Smooth muscle cell (in vitro differentiated cells): ENCODE measurements around the gene CEACAM16. TPM values are rescaled to one million over a fixed set of nuclear protein-coding genes. Genes with fewer than 3 reads are reported as not detected.

Experiments
- DNase-seq: peaks from one replicate; lab custom pipeline; 2025; ENCODE audit not compliant: unreplicated experiment; lab: John Stamatoyannopoulos, UW
- H2AFZ ChIP-seq: fragments of 200-600 bp; sonication (generic); 2 replicates; pipeline ENCODE4 v1.6.0; 2016; ENCODE audit warnings: antibody characterized with exemption, low read depth, mild to moderate bottlenecking
- H3F3A ChIP-seq: fragments of 200-600 bp; sonication (generic); 2 replicates; pipeline ENCODE4 v1.6.0; 2017; ENCODE audit warnings: antibody characterized with exemption, low read depth
- H3K27ac ChIP-seq: fragments of 200-600 bp; sonication (generic); 2 replicates; pipeline ENCODE4 v1.5.1; 2016; ENCODE audit warnings: low read depth, mild to moderate bottlenecking
- H3K27me3 ChIP-seq: fragments of 200-600 bp; sonication (generic); 2 replicates; pipeline ENCODE4 v1.6.1; 2016; ENCODE audit warnings: low read depth, mild to moderate bottlenecking
- H3K36me3 ChIP-seq: fragments of 200-600 bp; sonication (generic); 2 replicates; pipeline ENCODE4 v1.5.1; 2016; ENCODE audit warnings: low read depth
- H3K4me1 ChIP-seq: fragments of 200-600 bp; sonication (generic); 2 replicates; pipeline ENCODE4 v1.5.1; 2016; ENCODE audit warnings: low read depth
- H3K4me2 ChIP-seq: fragments of 200-600 bp; sonication (generic); 2 replicates; pipeline ENCODE4 v1.6.0; 2016; ENCODE audit warnings: mild to moderate bottlenecking
- H3K4me3 ChIP-seq: fragments of 200-600 bp; sonication (generic); 2 replicates; pipeline ENCODE4 v1.5.1; 2016; ENCODE audit warnings: mild to moderate bottlenecking
- H3K79me2 ChIP-seq: fragments of 200-600 bp; sonication (generic); 2 replicates; pipeline ENCODE4 v1.6.0; 2016; ENCODE audit warnings: low read depth, mild to moderate bottlenecking
- H3K9ac ChIP-seq: fragments of 200-600 bp; sonication (generic); 2 replicates; pipeline ENCODE4 v1.6.0; 2016; ENCODE audit warnings: low read depth
- H3K9me3 ChIP-seq: fragments of 200-600 bp; sonication (generic); replicated peaks from 2 replicates; pipeline ENCODE4 v1.5.1; 2016; ENCODE audit warnings: low read depth
- H4K20me1 ChIP-seq: fragments of 200-600 bp; sonication (generic); 2 replicates; pipeline ENCODE4 v1.6.0; 2016; ENCODE audit warnings: low read depth
- WGBS: methylation state at CpG from one replicate; pipeline ENCODE4 v1.1.7; 2016; ENCODE audit warnings: low lambda C conversion rate; 5-methylcytosine and 5-hydroxymethylcytosine counted together
- polyA plus RNA-seq: library from polyadenylated mRNA; unstranded; fragments of >200 nt; fragmentation: Nextera tagmentation; extraction: Ambion mirVana; gene quantifications from 2 replicates; pipeline ENCODE4 v1.2.1, GENCODE V29; 2016
- total RNA-seq: library from RNA; depleted of rRNA; stranded (reverse); fragments of >200 nt; gene quantifications from 2 replicates; pipeline ENCODE4 v1.2.3, GENCODE V29; 2014
- TF ChIP-seq, protein P1 (sequence below): fragments of 200-600 bp; sonication (generic); IDR thresholded peaks from 2 replicates; pipeline ENCODE4 v1.5.1; 2017; ENCODE audit warnings: borderline replicate concordance, mild to moderate bottlenecking, antibody characterized with exemption; ENCODE audit not compliant: insufficient read depth, poor library complexity, severe bottlenecking

Gene CEACAM16
- total and polyA plus RNA-seq, 2 experiments from 2014 or later = not detected

DNA sequence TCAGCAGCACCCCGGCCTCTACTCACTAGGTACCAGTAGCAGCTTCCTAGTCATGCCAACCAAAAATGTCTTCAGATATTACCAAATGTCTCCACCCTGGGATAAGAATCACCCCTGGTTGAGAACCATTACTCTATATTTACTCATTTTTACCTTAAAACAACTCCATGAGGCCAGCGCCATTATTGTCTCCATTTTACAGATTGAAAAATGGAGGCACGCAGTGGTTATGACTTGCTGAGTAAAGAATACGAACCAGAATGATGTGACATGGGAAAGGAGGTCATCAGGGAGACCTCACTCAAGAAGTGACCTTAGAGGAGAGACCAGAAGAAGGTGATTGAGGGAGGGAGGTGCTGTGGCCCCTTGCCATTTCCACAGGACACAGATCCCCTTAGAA, 25.4 kb upstream of the CEACAM16 start:
- Histone ChIP-seq H3K4me2 (no peak overlapping the region), H3K36me3 (no peaks in the 10 kb centered on the region), H3K9ac (no peak overlapping the region), H2AFZ (no peak overlapping the region), H3F3A (peaks cover 4% of the 10 kb centered on the region), H3K27me3 (no peaks in the 10 kb centered on the region), H3K4me1 (no peaks in the 10 kb centered on the region), H3K4me3 (no peak overlapping the region), H3K79me2 (no peaks in the 10 kb centered on the region), H3K27ac (no peak overlapping the region), H3K9me3 (no peaks in the 10 kb centered on the region), H4K20me1 (no peaks in the 10 kb centered on the region)
- WGBS = 94% methylated on average over 4 of the region's 4 CpGs
- no peak for DNase-seq
- TF ChIP-seq, protein P1, sequence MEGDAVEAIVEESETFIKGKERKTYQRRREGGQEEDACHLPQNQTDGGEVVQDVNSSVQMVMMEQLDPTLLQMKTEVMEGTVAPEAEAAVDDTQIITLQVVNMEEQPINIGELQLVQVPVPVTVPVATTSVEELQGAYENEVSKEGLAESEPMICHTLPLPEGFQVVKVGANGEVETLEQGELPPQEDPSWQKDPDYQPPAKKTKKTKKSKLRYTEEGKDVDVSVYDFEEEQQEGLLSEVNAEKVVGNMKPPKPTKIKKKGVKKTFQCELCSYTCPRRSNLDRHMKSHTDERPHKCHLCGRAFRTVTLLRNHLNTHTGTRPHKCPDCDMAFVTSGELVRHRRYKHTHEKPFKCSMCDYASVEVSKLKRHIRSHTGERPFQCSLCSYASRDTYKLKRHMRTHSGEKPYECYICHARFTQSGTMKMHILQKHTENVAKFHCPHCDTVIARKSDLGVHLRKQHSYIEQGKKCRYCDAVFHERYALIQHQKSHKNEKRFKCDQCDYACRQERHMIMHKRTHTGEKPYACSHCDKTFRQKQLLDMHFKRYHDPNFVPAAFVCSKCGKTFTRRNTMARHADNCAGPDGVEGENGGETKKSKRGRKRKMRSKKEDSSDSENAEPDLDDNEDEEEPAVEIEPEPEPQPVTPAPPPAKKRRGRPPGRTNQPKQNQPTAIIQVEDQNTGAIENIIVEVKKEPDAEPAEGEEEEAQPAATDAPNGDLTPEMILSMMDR = no peak

DNA sequence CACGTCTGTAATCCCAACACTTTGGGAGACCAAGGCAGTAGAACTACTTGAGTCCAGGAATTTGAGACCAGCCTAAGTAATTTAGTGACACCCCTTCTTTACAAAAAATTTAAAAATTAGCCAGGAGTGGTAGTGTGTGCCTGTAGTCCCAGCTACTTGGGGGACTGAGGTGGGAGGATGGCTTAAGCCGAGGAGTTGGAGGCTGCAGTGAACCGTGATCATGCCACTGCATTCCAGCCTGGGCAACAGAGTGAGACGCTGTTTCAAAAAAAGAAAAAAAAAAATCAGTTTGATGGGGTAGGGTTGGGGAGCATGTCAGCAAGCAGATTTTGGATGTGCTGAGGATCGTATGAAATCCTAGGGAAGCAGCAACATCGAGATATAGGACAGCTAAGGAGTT, 23.4 kb upstream of the CEACAM16 start:
- TF ChIP-seq, protein P1 = no peak
- Histone ChIP-seq H2AFZ (no peak overlapping the region), H3K36me3 (no peaks in the 10 kb centered on the region), H3K4me3 (no peak overlapping the region), H3K4me2 (no peak overlapping the region), H3F3A (peaks cover 4% of the 10 kb centered on the region), H4K20me1 (no peaks in the 10 kb centered on the region), H3K27ac (no peak overlapping the region), H3K9me3 (no peaks in the 10 kb centered on the region), H3K9ac (no peak overlapping the region), H3K27me3 (no peaks in the 10 kb centered on the region), H3K79me2 (no peaks in the 10 kb centered on the region), H3K4me1 (no peaks in the 10 kb centered on the region)
- 94% methylated on average over 6 of the region's 6 CpGs for WGBS
- no peak for DNase-seq

DNA sequence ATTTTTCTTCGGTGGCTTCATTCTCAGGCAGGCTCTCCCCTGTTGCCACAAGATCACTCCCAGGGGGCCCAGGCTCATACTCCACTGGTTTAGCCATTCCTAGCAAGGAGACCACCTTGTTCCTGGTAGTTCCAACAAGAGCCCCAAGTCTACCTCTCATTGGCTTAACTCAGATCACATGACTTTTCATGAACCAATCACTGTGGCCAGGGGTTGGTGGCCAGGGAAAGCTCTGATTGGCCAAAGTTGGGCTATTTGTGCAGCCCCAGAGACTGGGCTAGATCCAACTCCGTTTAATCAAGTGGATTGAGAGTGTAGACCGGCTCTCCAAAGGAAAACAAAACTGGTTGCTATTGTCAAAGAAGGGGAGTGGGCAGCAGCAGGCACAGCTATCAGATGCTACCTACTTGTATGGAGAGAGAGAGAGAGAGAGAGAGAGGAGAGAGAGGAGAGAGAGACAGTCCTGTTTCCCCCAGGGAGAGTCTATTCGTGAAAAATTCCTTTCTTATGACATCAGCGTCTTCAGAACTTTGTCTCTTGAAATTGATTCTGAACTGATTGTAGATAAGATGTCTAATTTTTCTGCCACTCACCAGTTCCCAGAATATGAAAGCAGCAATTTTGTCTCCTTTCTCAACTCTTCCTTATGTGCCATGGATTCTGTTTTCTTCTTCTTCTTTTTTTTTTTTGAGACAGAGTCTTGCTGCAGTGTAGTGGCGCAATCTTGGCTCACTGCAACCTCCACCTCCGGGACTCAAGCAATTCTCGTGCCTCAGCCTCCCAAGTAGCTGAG, 21.7 kb upstream of the CEACAM16 start:
- no peaks in the 10 kb centered on the region for H4K20me1 ChIP-seq
- H3K4me2 ChIP-seq = no peak overlapping the region
- no peaks in the 10 kb centered on the region for H3K27me3 ChIP-seq
- no peak overlapping the region for H3K4me3 ChIP-seq
- no peaks in the 10 kb centered on the region for H3K4me1 ChIP-seq
- TF ChIP-seq, protein P1 = no peak
- no peaks in the 10 kb centered on the region for H3K79me2 ChIP-seq
- no peaks in the 10 kb centered on the region for H3K9me3 ChIP-seq
- WGBS = 60% methylated on average over 8 of the region's 8 CpGs
- no peak overlapping the region for H2AFZ ChIP-seq
- H3K27ac ChIP-seq = no peak overlapping the region
- H3K36me3 ChIP-seq = no peaks in the 10 kb centered on the region
- peaks cover 4% of the 10 kb centered on the region for H3F3A ChIP-seq
- H3K9ac ChIP-seq = no peak overlapping the region
- no peak for DNase-seq

DNA sequence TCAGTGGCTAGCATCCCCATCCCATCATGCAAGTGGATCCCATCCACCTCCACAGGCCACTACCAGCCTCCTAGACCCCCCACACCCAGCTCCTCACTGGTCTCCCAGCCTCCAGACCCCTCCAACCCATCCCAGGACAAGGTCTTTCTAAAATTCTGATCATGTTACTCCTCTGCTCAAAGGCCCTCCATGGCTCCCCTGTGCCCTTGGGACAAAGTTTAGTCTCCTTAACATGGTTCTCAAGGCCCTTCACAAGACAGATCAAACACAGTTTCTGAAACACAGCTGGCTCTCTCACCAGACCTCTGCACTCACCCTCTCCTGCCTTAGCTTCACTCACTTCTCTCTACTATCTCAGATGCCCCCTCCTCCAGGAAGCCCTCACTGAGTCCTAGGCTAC, 18.4 kb upstream of the CEACAM16 start:
- DNase-seq = no peak
- H3K79me2 ChIP-seq = no peaks in the 10 kb centered on the region
- no peak overlapping the region for H3K9ac ChIP-seq
- H3K27ac ChIP-seq = no peak overlapping the region
- H3K27me3 ChIP-seq = no peaks in the 10 kb centered on the region
- no peaks in the 10 kb centered on the region for H3K4me1 ChIP-seq
- no peak overlapping the region for H3K4me2 ChIP-seq
- H2AFZ ChIP-seq = no peak overlapping the region
- TF ChIP-seq, protein P1 = no peak
- no peaks in the 10 kb centered on the region for H3K36me3 ChIP-seq
- no peak overlapping the region for H3K4me3 ChIP-seq
- H4K20me1 ChIP-seq = no peaks in the 10 kb centered on the region
- peaks cover 4% of the 10 kb centered on the region for H3F3A ChIP-seq
- no peaks in the 10 kb centered on the region for H3K9me3 ChIP-seq
